ENCODE data around the gene LIX1L.

DNA sequence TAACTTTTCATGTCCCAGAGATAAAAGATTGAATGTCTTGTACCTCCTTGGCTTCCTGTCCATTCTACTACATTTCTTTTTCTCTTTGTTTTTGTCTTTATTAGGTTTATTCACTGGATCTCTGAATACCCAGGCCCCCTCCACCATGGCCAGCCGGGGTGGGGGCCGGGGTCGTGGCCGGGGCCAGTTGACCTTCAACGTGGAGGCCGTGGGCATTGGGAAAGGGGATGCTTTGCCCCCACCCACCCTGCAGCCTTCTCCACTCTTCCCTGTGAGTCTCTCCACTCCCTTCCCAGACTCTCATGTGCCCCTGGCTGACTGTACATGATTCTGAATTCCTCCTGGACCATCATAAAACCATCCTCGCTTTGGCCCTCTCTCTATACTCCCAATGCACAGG is 16.9 kb upstream of the LIX1L start:
- no peak for TF ChIP-seq FOXP2 (optimal IDR thresholded peaks at IDR 0.05; ENCODE audit: control extremely low read depth, extremely low read length, insufficient read depth)
- TF ChIP-seq EZH2 (IDR thresholded peaks at IDR 0.05): no peak

Measured in SK-N-MC (cell line).